ENCODE measurements around the gene DEFB113.

The DEFB113 gene

DNA sequence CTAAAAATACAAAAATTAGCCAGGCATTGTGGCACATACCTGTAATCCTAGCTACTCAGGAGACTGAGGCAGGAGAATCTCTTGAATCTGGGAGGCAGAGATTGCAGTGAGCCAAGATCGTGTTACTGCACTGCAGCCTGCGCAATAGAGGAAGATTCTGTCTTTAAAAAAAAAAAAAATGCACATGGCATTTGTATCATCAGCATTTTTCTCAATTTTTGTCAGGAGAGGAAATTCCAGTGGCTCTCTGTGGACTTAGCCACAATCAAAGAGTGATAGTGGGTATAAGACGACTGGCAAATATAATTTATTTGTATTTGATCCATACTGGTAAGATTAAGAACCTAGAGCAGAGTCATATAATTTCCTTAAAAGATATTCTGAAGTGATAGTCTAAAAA lies 34.0 kb downstream of the DEFB113 start:
- Histone ChIP-seq H3K4me1 (ENCODE audit: control insufficient read depth, insufficient read depth, low read depth, low read length) (no peaks in the 10 kb centered on the region), H3K4ac (ENCODE audit: low read depth in 1 of 2, low read length in 2 of 2) (no peak overlapping the region), H3K27ac (ENCODE audit: low read length, poor library complexity, severe bottlenecking) (no peak overlapping the region), H3K27me3 (ENCODE audit: control insufficient read depth in 1 of 2, insufficient read depth in 1 of 2, low read length in 2 of 2) (no peaks in the 10 kb centered on the region), H2AFZ (ENCODE audit: low read depth, low read length) (no peak overlapping the region), H3K79me1 (replicated peaks; ENCODE audit: low read length, poor library complexity, severe bottlenecking) (no peaks in the 10 kb centered on the region), H3K14ac (ENCODE audit: low read length in 2 of 2) (no peak overlapping the region), H2AK5ac (ENCODE audit: low read length, severe bottlenecking) (no peak overlapping the region), H2BK12ac (ENCODE audit: low read length in 2 of 2) (no peak overlapping the region), H3K4me2 (ENCODE audit: low read length, poor library complexity, severe bottlenecking) (no peak overlapping the region), H3K36me3 (ENCODE audit: control insufficient read depth in 1 of 2, insufficient read depth in 2 of 2, low read depth in 1 of 2, low read length in 2 of 2) (no peaks in the 10 kb centered on the region), H3K23ac (ENCODE audit: low read length in 2 of 2) (no peak overlapping the region), H3K4me3 (ENCODE audit: insufficient read depth in 1 of 2, low read depth in 1 of 2, low read length in 2 of 2) (no peak overlapping the region), H4K91ac (ENCODE audit: low read length) (no peak overlapping the region), H2BK5ac (ENCODE audit: low read depth, low read length, poor library complexity, severe bottlenecking) (no peak overlapping the region), H4K8ac (ENCODE audit: low read length) (no peak overlapping the region), H2BK15ac (ENCODE audit: low read depth, poor library complexity, severe bottlenecking) (no peak overlapping the region), H3K18ac (ENCODE audit: low read depth in 1 of 2, low read length in 2 of 2) (no peak overlapping the region), H3K9me3 (ENCODE audit: control insufficient read depth, low read length) (no peaks in the 10 kb centered on the region), H2BK120ac (ENCODE audit: low read depth, low read length) (no peak overlapping the region), H3K9ac (ENCODE audit: low read length) (no peak overlapping the region)
- DNase-seq, result no peak
- 86% methylated on average over 1 of the region's 3 CpGs for WGBS

DNA sequence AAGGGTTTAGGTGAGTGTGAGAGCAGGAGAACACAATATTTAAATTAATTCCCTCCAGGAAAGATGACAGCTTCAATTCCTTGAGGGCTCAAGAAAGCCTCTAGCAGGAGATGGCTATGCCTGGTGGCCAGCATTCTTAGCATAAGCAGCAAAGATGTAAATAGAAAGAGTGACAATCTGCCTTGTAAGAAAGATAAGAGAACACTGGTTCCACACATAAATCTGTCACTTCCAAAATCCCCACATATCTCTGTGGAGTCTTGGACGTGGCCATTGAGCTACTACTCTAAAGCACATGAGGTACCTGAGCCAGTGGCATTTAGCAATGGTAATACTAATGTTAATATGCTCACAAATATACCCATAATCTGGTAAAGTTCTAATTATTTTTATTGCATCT lies 34.7 kb downstream of the DEFB113 start:
- no peak for DNase-seq
- no CpG with 5 or more reads among the region's 1 CpG for WGBS
- H2BK120ac ChIP-seq (ENCODE audit: low read depth, low read length), result no peak overlapping the region
- H3K27me3 ChIP-seq (ENCODE audit: control insufficient read depth in 1 of 2, insufficient read depth in 1 of 2, low read length in 2 of 2), result no peaks in the 10 kb centered on the region
- no peak overlapping the region for H4K8ac ChIP-seq (ENCODE audit: low read length)
- no peaks in the 10 kb centered on the region for H3K36me3 ChIP-seq (ENCODE audit: control insufficient read depth in 1 of 2, insufficient read depth in 2 of 2, low read depth in 1 of 2, low read length in 2 of 2)
- H3K14ac ChIP-seq (ENCODE audit: low read length in 2 of 2), result no peak overlapping the region
- H2AK5ac ChIP-seq (ENCODE audit: low read length, severe bottlenecking), result no peak overlapping the region
- H2BK5ac ChIP-seq (ENCODE audit: low read depth, low read length, poor library complexity, severe bottlenecking), result no peak overlapping the region
- H3K9me3 ChIP-seq (ENCODE audit: control insufficient read depth, low read length), result no peaks in the 10 kb centered on the region
- H3K18ac ChIP-seq (ENCODE audit: low read depth in 1 of 2, low read length in 2 of 2), result no peak overlapping the region
- H3K27ac ChIP-seq (ENCODE audit: low read length, poor library complexity, severe bottlenecking), result no peak overlapping the region
- H3K4me2 ChIP-seq (ENCODE audit: low read length, poor library complexity, severe bottlenecking), result no peak overlapping the region
- H4K91ac ChIP-seq (ENCODE audit: low read length), result no peak overlapping the region
- H2AFZ ChIP-seq (ENCODE audit: low read depth, low read length), result no peak overlapping the region
- H3K4me3 ChIP-seq (ENCODE audit: insufficient read depth in 1 of 2, low read depth in 1 of 2, low read length in 2 of 2), result no peak overlapping the region
- no peak overlapping the region for H2BK12ac ChIP-seq (ENCODE audit: low read length in 2 of 2)
- H2BK15ac ChIP-seq (ENCODE audit: low read depth, poor library complexity, severe bottlenecking), result no peak overlapping the region
- no peak overlapping the region for H3K9ac ChIP-seq (ENCODE audit: low read length)
- H3K4ac ChIP-seq (ENCODE audit: low read depth in 1 of 2, low read length in 2 of 2), result no peak overlapping the region
- no peak overlapping the region for H3K23ac ChIP-seq (ENCODE audit: low read length in 2 of 2)
- H3K79me1 ChIP-seq (replicated peaks; ENCODE audit: low read length, poor library complexity, severe bottlenecking), result no peaks in the 10 kb centered on the region
- no peaks in the 10 kb centered on the region for H3K4me1 ChIP-seq (ENCODE audit: control insufficient read depth, insufficient read depth, low read depth, low read length)

DNA sequence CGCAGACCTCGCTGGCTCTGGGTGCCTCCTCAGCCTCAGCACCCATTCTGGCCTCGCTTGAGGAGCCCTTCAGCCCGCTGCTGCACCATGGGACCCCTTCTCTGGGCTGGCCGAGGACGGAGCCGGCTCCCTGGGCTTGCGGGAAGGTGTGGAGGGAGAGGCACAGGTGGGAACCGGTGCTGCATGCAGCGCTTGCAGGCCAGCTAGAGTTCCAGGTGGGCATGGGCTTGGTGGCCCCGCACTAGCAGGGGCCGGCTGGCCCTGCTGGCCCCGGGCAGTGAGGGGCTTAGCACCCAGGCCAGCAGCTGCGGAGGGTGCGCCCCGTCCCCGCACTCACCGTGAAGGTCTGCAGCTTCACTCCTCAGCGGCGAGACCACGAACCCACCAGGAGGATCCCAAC lies 35.9 kb downstream of the DEFB113 start:
- no peak overlapping the region for H2AFZ ChIP-seq (ENCODE audit: low read depth, low read length)
- H3K27me3 ChIP-seq (ENCODE audit: control insufficient read depth in 1 of 2, insufficient read depth in 1 of 2, low read length in 2 of 2), result no peaks in the 10 kb centered on the region
- H3K9ac ChIP-seq (ENCODE audit: low read length), result no peak overlapping the region
- H3K36me3 ChIP-seq (ENCODE audit: control insufficient read depth in 1 of 2, insufficient read depth in 2 of 2, low read depth in 1 of 2, low read length in 2 of 2), result no peaks in the 10 kb centered on the region
- H3K4me2 ChIP-seq (ENCODE audit: low read length, poor library complexity, severe bottlenecking), result no peak overlapping the region
- H3K23ac ChIP-seq (ENCODE audit: low read length in 2 of 2), result no peak overlapping the region
- no peak overlapping the region for H2AK5ac ChIP-seq (ENCODE audit: low read length, severe bottlenecking)
- no peak overlapping the region for H3K4ac ChIP-seq (ENCODE audit: low read depth in 1 of 2, low read length in 2 of 2)
- H2BK5ac ChIP-seq (ENCODE audit: low read depth, low read length, poor library complexity, severe bottlenecking), result no peak overlapping the region
- H2BK120ac ChIP-seq (ENCODE audit: low read depth, low read length), result no peak overlapping the region
- no peak overlapping the region for H2BK15ac ChIP-seq (ENCODE audit: low read depth, poor library complexity, severe bottlenecking)
- H2BK12ac ChIP-seq (ENCODE audit: low read length in 2 of 2), result no peak overlapping the region
- DNase-seq, result no peak
- H4K8ac ChIP-seq (ENCODE audit: low read length), result no peak overlapping the region
- WGBS, result 88% methylated on average over 21 of the region's 21 CpGs
- no peak overlapping the region for H3K4me3 ChIP-seq (ENCODE audit: insufficient read depth in 1 of 2, low read depth in 1 of 2, low read length in 2 of 2)
- no peaks in the 10 kb centered on the region for H3K4me1 ChIP-seq (ENCODE audit: control insufficient read depth, insufficient read depth, low read depth, low read length)
- no peak overlapping the region for H3K27ac ChIP-seq (ENCODE audit: low read length, poor library complexity, severe bottlenecking)
- H3K9me3 ChIP-seq (ENCODE audit: control insufficient read depth, low read length), result no peaks in the 10 kb centered on the region
- H3K14ac ChIP-seq (ENCODE audit: low read length in 2 of 2), result no peak overlapping the region
- no peaks in the 10 kb centered on the region for H3K79me1 ChIP-seq (replicated peaks; ENCODE audit: low read length, poor library complexity, severe bottlenecking)
- no peak overlapping the region for H3K18ac ChIP-seq (ENCODE audit: low read depth in 1 of 2, low read length in 2 of 2)
- no peak overlapping the region for H4K91ac ChIP-seq (ENCODE audit: low read length)

DNA sequence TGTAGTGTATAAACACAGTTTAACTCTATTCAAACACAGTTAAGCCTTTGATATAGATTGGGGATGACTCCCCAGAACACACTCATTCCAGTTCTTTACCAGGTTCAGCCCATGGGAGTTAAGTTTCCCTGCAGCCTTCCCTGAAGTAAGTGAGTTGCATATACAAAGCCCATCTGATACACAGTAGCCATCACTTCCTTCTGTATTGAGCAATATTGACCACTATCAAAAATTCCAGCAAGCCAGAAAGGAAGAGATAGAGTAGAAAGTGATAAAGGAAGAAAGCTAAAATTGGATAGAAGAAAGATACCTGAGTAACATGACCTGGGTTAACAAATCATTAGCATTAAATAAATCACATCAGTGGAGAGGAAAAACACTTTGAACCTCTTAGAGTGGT lies 40.1 kb downstream of the DEFB113 start:
- no peaks in the 10 kb centered on the region for H3K27me3 ChIP-seq (ENCODE audit: control insufficient read depth in 1 of 2, insufficient read depth in 1 of 2, low read length in 2 of 2)
- H3K36me3 ChIP-seq (ENCODE audit: control insufficient read depth in 1 of 2, insufficient read depth in 2 of 2, low read depth in 1 of 2, low read length in 2 of 2), result no peaks in the 10 kb centered on the region
- no peak overlapping the region for H4K8ac ChIP-seq (ENCODE audit: low read length)
- H2BK12ac ChIP-seq (ENCODE audit: low read length in 2 of 2), result no peak overlapping the region
- no peaks in the 10 kb centered on the region for H3K4me1 ChIP-seq (ENCODE audit: control insufficient read depth, insufficient read depth, low read depth, low read length)
- no peaks in the 10 kb centered on the region for H3K9me3 ChIP-seq (ENCODE audit: control insufficient read depth, low read length)
- no peak overlapping the region for H2AK5ac ChIP-seq (ENCODE audit: low read length, severe bottlenecking)
- no peak overlapping the region for H3K14ac ChIP-seq (ENCODE audit: low read length in 2 of 2)
- no peak overlapping the region for H3K4me3 ChIP-seq (ENCODE audit: insufficient read depth in 1 of 2, low read depth in 1 of 2, low read length in 2 of 2)
- H3K18ac ChIP-seq (ENCODE audit: low read depth in 1 of 2, low read length in 2 of 2), result no peak overlapping the region
- H4K91ac ChIP-seq (ENCODE audit: low read length), result no peak overlapping the region
- no peak overlapping the region for H2AFZ ChIP-seq (ENCODE audit: low read depth, low read length)
- no peak overlapping the region for H3K9ac ChIP-seq (ENCODE audit: low read length)
- no peak overlapping the region for H3K27ac ChIP-seq (ENCODE audit: low read length, poor library complexity, severe bottlenecking)
- H3K23ac ChIP-seq (ENCODE audit: low read length in 2 of 2), result no peak overlapping the region
- DNase-seq, result no peak
- no peak overlapping the region for H2BK120ac ChIP-seq (ENCODE audit: low read depth, low read length)
- H2BK15ac ChIP-seq (ENCODE audit: low read depth, poor library complexity, severe bottlenecking), result no peak overlapping the region
- no peaks in the 10 kb centered on the region for H3K79me1 ChIP-seq (replicated peaks; ENCODE audit: low read length, poor library complexity, severe bottlenecking)
- no peak overlapping the region for H2BK5ac ChIP-seq (ENCODE audit: low read depth, low read length, poor library complexity, severe bottlenecking)
- H3K4me2 ChIP-seq (ENCODE audit: low read length, poor library complexity, severe bottlenecking), result no peak overlapping the region
- H3K4ac ChIP-seq (ENCODE audit: low read depth in 1 of 2, low read length in 2 of 2), result no peak overlapping the region

Measured in mesenchymal stem cell (in vitro differentiated cells and primary cell).